ENCODE data around the gene ENPP7.
"Not testable (repeated sequence)": the region's sequence is repeated elsewhere in the genome, so short reads cannot be mapped to it uniquely, and the experiment has no call there.

The ENPP7 gene

DNA sequence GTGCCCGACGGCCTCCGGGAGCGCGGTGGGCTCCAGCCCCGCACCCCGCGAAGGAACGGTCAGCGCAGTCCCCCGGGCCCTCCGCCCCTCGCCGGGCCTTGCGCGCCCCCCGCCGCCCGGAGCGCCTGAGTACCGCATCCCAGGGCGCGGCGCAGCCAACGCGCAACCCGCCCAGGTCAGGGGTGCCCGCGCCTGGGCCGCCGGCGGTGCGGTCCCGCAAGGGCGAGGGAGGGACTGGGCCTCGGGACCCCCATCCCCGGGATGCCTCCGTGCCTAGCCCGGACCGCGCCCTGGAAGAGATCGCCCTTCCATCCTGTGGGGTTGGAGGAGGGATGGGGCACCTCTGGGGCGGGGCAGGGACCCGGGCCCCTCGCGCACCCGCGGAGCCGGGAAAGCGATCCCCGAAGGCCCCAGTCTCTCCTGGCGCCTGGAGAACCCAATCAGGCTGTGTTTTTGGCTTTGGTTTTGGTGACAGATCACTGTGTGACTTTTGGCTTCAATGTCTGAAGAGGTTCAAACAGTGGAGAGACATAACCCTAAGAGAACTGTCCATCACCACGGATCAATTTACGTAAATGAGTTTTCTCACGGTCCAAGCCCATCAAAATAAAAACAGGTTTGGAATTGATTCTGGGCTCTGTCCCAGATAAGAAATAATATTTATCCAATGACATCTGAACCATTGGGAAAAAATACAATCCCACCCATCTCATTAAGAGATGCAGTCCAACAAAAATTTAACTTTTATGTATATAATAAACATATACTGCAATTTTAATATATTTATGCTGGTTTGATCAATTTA lies 17.8 kb downstream of the ENPP7 start:
- Mint-ChIP-seq H3K9me3 (no peaks in the 10 kb centered on the region), H3K4me1 (peaks cover 25% of the 10 kb centered on the region), H3K4me3 (no peak overlapping the region), H3K27ac (no peak overlapping the region), H3K27me3 (peaks cover 42% of the 10 kb centered on the region), H3K36me3 (no peaks in the 10 kb centered on the region)
- ATAC-seq = no peak

DNA sequence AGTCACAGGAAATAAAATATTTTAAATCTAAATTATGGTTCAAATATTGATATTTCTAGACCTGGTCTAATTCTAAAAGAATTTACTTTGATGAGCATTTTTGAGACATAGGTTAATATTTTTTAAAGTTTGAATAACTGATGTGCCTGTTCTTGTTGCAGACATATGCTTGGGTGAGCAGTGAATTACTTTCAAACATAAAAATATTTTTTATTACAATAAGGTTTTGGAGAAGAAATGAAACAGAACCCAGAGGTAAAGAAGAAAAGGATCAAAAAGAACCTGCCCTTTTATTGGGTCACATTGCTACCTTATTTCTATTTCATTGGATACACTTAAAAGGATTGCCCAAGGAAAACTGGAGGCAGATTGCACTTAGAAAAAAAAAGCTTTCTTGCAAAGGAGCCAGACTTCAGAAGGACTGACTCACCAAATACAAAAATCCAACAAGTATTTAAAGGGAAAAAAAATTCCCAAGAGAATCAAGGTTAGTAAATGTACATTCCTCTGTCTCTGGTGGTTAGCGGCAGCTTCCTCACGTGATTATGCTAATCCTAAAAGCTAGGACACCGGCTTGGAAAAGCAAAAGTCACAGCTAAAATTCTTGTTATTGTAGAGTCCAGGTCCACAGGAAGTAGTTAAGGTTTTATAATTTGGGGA lies 18.5 kb downstream of the ENPP7 start:
- peaks cover 25% of the 10 kb centered on the region for H3K4me1 Mint-ChIP-seq
- H3K36me3 Mint-ChIP-seq = no peaks in the 10 kb centered on the region
- H3K4me3 Mint-ChIP-seq = no peak overlapping the region
- H3K9me3 Mint-ChIP-seq = no peaks in the 10 kb centered on the region
- ATAC-seq = no peak
- H3K27ac Mint-ChIP-seq = no peak overlapping the region
- H3K27me3 Mint-ChIP-seq = peaks cover 42% of the 10 kb centered on the region

DNA sequence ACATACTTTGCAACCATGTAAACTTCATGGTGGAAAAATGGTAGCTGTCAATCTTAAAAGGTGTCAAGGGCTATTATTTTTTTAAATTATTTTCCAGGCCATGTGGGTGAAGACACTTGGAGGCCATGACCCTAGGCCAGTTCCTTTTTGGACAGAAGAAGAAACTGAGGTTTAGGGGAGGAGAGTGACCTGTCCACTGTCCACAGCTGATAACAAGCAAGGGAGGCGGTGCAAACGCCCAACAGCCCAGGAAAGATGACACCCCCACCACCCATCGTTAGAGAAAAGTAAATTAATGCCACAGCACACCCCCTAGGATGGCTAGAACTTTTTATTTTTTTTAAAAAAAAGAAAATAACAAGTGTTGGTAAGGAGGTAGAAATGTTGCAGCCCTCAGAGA lies 19.2 kb downstream of the ENPP7 start:
- Mint-ChIP-seq H3K4me1 (peaks cover 25% of the 10 kb centered on the region), H3K4me3 (no peak overlapping the region), H3K27ac (no peak overlapping the region), H3K27me3 (peaks cover 45% of the 10 kb centered on the region), H3K9me3 (no peaks in the 10 kb centered on the region), H3K36me3 (no peaks in the 10 kb centered on the region)
- no peak for ATAC-seq

DNA sequence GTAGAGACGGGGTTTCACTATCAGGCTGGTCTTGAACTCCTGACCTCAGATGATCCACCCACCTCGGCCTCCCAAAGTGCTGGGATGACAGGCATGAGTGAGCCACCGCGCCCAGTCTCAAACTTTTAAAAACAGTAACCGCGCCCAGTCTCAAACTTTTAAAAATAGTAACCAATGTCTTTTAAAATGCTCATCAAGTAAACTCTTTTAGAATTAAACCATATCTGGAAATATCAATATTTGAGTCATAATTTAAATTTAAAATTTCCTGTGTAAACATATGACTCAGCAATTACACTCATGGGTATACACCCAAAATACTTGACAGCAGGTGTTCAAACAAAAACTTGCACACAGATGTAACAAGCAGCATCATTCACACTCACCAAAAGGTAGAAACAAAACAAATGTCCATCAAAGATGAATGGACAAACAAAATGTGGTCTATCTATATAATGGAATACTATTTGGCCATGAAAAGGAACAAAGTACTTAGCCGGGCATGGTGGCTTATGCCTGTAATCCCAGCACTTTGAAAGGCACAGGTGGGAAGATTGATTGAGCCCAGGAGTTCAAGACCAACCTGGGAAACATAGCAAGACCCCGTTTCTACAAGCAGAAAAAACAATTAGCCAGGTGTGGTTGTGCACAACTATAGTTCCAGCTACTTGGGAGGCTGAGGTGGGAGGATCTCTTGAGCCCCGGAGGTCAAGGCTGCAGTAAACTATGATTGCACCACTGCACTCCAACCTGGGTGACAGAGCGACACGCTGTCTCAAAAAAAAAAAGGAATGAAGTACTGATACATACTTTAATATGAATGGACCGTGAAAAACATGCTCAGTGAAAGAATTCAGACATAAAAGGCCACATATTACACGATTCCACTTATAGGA lies 20.2 kb downstream of the ENPP7 start:
- H3K27me3 Mint-ChIP-seq = peaks cover 37% of the 10 kb centered on the region
- peaks cover 17% of the 10 kb centered on the region for H3K4me1 Mint-ChIP-seq
- H3K36me3 Mint-ChIP-seq = no peaks in the 10 kb centered on the region
- no peaks in the 10 kb centered on the region for H3K9me3 Mint-ChIP-seq
- H3K4me3 Mint-ChIP-seq = no peak overlapping the region
- ATAC-seq = no peak
- H3K27ac Mint-ChIP-seq = no peak overlapping the region

DNA sequence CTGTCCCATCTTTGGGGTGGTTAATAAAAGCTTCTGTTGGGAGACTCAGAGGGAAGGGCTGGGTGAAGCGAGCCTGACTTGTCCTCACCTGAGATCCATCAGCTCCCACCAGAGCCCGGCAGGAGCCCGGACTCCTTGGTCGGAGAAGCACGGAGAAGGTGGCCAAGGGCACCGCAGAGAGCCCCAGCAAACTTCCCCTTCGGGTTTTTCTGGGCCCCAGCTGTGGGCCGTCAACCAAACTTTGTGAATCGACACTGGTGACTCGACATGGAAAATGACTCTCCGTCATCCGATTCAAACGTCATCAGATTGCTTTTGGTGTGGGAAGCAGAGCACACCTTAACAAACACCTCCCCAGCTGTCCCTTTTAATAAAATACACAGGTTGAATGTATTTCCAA lies 21.4 kb downstream of the ENPP7 start:
- H3K9me3 Mint-ChIP-seq = no peaks in the 10 kb centered on the region
- no peak overlapping the region for H3K27ac Mint-ChIP-seq
- H3K27me3 Mint-ChIP-seq = peaks cover 36% of the 10 kb centered on the region
- no peak for ATAC-seq
- H3K4me3 Mint-ChIP-seq = no peak overlapping the region
- no peaks in the 10 kb centered on the region for H3K36me3 Mint-ChIP-seq
- H3K4me1 Mint-ChIP-seq = peaks cover 8% of the 10 kb centered on the region

DNA sequence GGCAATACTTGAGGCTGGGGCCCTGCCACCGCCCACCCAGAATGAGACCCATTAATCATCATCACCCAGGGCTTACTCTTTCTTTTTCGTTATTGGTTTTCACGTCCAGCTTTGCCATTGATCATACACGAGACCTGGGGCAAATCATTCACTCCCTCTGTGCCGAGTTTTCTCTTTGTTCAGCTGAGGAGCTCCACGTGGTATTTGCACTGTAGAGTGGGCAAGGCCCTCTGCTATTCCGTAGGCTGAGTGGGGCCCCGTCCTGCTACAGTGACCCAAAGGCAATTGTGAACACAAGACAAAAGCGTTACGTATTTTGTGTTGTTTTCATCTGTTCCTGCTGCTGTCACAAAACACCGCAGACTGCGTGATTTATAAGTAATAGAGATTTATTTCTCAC lies 23.6 kb downstream of the ENPP7 start:
- Mint-ChIP-seq H3K4me1 (no peaks in the 10 kb centered on the region), H3K4me3 (no peak overlapping the region), H3K36me3 (no peaks in the 10 kb centered on the region), H3K9me3 (no peaks in the 10 kb centered on the region), H3K27ac (no peak overlapping the region), H3K27me3 (peaks cover 42% of the 10 kb centered on the region)
- no peak for ATAC-seq

DNA sequence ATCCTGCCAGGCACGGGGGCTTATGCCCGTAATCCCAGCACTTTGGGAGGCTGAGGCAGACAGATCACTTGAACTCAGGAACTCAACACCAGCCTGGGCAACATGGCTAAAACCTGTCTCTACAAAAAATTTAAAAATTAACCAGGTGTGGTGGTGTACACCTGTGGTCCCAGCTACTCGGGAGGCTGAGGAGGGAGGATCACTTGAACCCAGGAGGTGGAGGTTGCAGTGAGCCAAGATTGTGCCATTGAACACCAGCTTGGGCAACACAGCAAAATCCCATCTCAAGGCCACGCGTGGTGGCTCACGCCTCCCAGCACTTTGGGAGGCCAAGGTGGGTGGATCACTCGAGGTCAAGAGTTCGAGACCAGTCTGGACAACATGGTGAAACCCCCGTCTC lies 24.2 kb downstream of the ENPP7 start:
- not testable (repeated sequence) for H3K4me3 Mint-ChIP-seq, H3K36me3 Mint-ChIP-seq, ATAC-seq

DNA sequence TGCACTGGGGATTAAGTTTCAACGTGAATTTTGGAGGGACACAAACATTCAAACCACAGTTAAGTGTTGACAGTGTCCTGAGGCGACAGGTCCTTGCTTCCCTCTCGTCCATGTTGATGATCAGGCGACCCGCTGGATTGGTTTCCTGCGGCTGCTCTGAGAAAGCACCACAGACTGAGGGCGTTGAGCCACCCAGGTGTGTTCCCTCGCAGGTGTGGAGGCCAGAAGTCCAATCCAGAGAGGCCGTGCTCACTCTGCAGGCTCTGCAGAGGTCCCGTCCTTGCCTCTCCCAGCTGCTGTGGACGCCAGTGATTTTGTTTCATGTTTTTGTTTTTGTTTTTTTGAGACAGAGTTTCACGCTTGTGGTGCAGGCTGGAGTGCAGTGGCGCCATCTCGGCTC lies 24.8 kb downstream of the ENPP7 start:
- no peaks in the 10 kb centered on the region for H3K36me3 Mint-ChIP-seq
- ATAC-seq = no peak
- H3K9me3 Mint-ChIP-seq = no peaks in the 10 kb centered on the region
- H3K4me1 Mint-ChIP-seq = no peaks in the 10 kb centered on the region
- H3K27ac Mint-ChIP-seq = no peak overlapping the region
- H3K27me3 Mint-ChIP-seq = peaks cover 46% of the 10 kb centered on the region
- H3K4me3 Mint-ChIP-seq = no peak overlapping the region

More for the DNA sequence above, 24.2 kb downstream of the ENPP7 start:
- H3K27ac Mint-ChIP-seq, H3K4me1 Mint-ChIP-seq, H3K9me3 Mint-ChIP-seq: not testable (repeated sequence)
- H3K27me3 Mint-ChIP-seq = peaks cover 41% of the 10 kb centered on the region

DNA sequence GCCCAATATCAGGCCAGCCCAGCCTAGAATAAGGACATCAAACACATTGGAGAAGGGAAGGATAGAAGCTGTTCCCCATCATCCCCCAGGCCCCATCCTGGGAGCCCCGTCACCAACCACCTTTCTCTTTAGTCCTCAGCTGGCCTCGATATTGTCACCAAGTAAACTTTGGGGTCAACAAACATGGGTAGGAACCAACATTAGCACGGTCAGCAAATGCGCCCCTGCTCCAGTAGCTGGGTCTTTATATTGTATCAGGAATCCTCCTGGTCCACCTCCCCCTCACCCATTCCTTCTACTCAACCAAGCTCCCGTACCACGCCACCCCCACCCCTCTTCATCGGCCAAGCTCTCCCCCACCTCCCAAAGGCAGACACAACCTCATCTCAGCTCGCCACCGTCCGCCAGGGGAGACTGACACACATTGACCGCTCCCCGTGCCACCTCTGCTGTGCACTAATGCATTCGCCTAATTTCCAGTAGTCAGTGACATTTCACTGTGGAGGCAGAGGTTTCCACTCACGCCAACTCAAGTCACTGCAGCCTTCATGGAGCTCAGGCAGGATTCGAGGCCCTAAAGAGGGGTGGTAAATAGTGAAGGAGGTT lies 26.5 kb downstream of the ENPP7 start:
- no peak for ATAC-seq
- Mint-ChIP-seq H3K4me1 (no peaks in the 10 kb centered on the region), H3K9me3 (no peaks in the 10 kb centered on the region), H3K4me3 (no peak overlapping the region), H3K27me3 (peaks cover 53% of the 10 kb centered on the region), H3K27ac (no peak overlapping the region), H3K36me3 (no peaks in the 10 kb centered on the region)

DNA sequence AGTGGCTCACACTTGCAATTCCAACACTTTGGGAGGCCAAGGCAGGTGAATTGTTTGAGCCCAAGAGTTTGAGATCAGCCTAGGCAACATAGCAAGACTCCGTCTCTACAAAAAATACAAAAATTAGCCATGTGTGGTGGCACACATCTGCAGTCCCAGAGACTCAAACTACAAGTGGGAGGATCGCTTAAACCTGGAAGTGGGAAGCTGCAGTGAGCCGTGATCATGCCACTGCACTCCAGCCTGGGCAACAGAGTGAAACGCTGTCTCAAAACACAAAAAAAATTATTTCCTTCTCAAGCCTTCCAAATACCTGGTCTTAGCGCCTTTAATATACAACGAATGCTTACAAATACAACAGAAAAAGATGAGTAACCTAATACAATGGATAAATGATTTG lies 27.5 kb downstream of the ENPP7 start:
- ATAC-seq = no peak
- Mint-ChIP-seq H3K27me3 (peaks cover 58% of the 10 kb centered on the region), H3K4me1 (no peaks in the 10 kb centered on the region), H3K9me3 (no peaks in the 10 kb centered on the region), H3K36me3 (no peaks in the 10 kb centered on the region), H3K4me3 (no peak overlapping the region), H3K27ac (no peak overlapping the region)

DNA sequence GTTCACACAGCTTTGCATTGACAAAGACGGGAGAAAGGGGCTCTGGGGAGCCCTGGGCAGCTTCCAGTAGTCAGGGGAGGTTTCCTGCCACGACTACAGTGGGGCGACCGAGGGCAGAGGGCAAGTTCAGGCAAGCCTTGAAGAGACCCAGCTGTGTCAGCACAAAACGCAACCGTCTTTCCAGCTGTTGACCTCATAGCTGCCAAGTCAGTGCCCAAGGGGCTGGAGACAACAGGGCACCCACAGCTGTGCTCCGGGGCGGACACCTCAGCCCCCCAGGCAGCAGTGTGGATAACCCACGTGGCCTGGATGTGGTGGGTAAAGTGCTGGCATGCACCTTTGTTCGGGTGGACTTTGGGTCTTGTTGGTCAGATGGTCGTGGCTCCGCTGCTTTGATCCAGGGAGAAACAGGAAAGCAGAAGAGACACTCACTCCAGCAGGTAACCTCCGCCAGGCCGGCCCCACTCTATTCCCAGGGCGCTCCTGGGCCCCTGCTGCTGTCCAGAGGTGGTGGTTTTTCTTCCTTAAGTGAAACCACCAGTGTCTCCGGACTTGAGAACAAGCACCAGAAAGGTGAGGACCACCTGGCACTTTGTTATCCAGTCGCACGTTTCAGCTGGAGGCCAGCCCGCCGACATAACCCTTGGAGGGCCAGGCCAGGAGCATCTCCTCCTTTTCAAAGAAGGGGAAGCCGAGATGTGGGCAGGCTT lies 29.6 kb downstream of the ENPP7 start:
- H3K4me1 Mint-ChIP-seq = no peaks in the 10 kb centered on the region
- H3K9me3 Mint-ChIP-seq = no peaks in the 10 kb centered on the region
- no peak overlapping the region for H3K4me3 Mint-ChIP-seq
- H3K36me3 Mint-ChIP-seq = no peaks in the 10 kb centered on the region
- H3K27me3 Mint-ChIP-seq = peaks cover 51% of the 10 kb centered on the region
- H3K27ac Mint-ChIP-seq = no peak overlapping the region
- no peak for ATAC-seq

DNA sequence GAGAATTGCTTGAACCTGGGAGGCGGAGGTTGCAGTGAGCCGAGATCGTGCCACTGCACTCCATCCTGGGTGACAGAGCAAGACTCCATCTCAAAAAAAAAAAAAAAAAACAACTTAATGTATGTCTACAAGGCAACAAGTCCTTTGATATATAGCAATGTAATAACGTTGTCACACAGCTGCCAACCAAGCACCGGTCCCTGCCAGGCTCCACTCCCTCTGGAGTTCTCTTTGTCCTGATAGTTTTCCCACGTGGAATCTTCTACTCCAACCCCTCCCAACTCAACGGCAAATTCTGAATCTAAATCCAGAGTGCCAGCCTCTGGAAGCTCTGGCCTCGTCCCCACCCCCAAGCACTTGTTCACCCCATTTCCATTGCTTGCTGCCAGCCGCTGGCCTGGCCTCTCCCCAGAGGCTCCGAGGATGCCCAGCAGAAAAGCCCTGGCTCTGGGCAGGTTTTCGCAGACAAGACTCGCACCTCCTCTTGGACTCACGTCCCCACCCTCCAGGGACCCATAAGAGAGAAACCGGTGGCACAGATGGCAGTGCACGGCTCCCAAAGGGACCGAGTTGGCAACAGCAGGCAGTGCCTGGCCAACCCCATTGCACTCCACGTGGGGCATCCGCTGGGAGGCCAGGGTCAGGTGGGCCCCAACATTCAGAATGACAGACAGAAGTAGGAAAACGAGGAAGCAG lies 31.3 kb downstream of the ENPP7 start:
- no peaks in the 10 kb centered on the region for H3K9me3 Mint-ChIP-seq
- no peak overlapping the region for H3K4me3 Mint-ChIP-seq
- H3K4me1 Mint-ChIP-seq = no peaks in the 10 kb centered on the region
- peaks cover 45% of the 10 kb centered on the region for H3K27me3 Mint-ChIP-seq
- H3K36me3 Mint-ChIP-seq = no peaks in the 10 kb centered on the region
- ATAC-seq = no peak
- H3K27ac Mint-ChIP-seq = no peak overlapping the region

DNA sequence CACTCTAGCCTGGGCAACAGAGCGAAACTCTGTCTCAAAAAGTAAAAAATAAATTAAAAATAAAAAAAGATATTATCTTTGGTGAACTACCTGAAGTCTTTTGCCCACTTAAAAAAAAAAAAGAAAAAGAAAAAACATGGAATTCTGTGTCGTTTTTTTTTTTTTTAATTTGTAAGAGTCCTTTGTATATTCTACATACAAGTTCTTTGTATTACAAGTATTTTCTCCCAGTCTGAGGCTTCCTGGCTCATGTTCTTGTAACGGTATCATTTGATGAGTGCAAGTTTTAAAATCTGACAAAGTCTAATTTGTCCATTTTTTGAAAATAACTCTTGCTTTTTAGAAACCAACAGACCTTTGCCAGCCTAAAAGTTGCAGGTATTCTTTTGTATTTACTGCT lies 35.0 kb downstream of the ENPP7 start:
- H3K9me3 Mint-ChIP-seq = peaks cover 6% of the 10 kb centered on the region
- ATAC-seq = no peak
- no peak overlapping the region for H3K27ac Mint-ChIP-seq
- no peak overlapping the region for H3K4me3 Mint-ChIP-seq
- H3K36me3 Mint-ChIP-seq = peaks cover 8% of the 10 kb centered on the region
- H3K27me3 Mint-ChIP-seq = peaks cover 50% of the 10 kb centered on the region
- H3K4me1 Mint-ChIP-seq = no peaks in the 10 kb centered on the region

All from stimulated activated memory B cell treated with anti-CD40 and anti-IgM and Interleukin-4, amounts not matched to agents 10 μg/mL and 1 μg/mL and 100 μg/mL, for 72 hours (primary cell).